Trophoblast cell (in vitro differentiated cells and primary cell): ENCODE results near the gene RGCC.

Experiments used
- DNase-seq, 2 donors: peaks; one replicate each; pipeline ENCODE4 v3.0.0-alpha.2; 2016
- H2AFZ ChIP-seq: 2 replicates; pipeline ENCODE4 v1.6.1; 2013; ENCODE audit warnings: low read length, moderate library complexity, mild to moderate bottlenecking; ENCODE audit not compliant: insufficient read depth, poor library complexity
- H2AK5ac ChIP-seq: 2 replicates; pipeline ENCODE4 v1.6.1; 2013; ENCODE audit warnings: mild to moderate bottlenecking, low read length
- H2BK120ac ChIP-seq: 2 replicates; pipeline ENCODE4 v1.6.1; 2013; ENCODE audit warnings: low read length, mild to moderate bottlenecking, moderate library complexity; ENCODE audit not compliant: insufficient read depth, poor library complexity
- H2BK12ac ChIP-seq: 2 replicates; pipeline ENCODE4 v1.6.1; 2013; ENCODE audit warnings: mild to moderate bottlenecking, low read length, moderate library complexity
- H2BK5ac ChIP-seq: 2 replicates; pipeline ENCODE4 v1.6.1; 2013; ENCODE audit warnings: low read length, low read depth, moderate library complexity, mild to moderate bottlenecking; ENCODE audit not compliant: poor library complexity
- H3K14ac ChIP-seq: 2 replicates; pipeline ENCODE4 v1.6.1; 2013; ENCODE audit warnings: mild to moderate bottlenecking, low read length
- H3K18ac ChIP-seq: 2 replicates; pipeline ENCODE4 v1.6.1; 2013; ENCODE audit warnings: mild to moderate bottlenecking, low read length
- H3K23ac ChIP-seq: 2 replicates; pipeline ENCODE4 v1.6.1; 2013; ENCODE audit warnings: low read length
- H3K27ac ChIP-seq: 2 replicates; pipeline ENCODE4 v1.5.1; 2013; ENCODE audit warnings: low read depth, mild to moderate bottlenecking, inconsistent platforms, low read length, moderate library complexity
- H3K27me3 ChIP-seq: 2 replicates; pipeline ENCODE4 v1.6.1; 2013; ENCODE audit warnings: inconsistent platforms, mild to moderate bottlenecking, low read length, moderate library complexity; ENCODE audit not compliant: insufficient read depth
- H3K36me3 ChIP-seq, 2 experiments: 1 replicate in 1 of 2; 2 replicates in 1 of 2; pipeline ENCODE4 v1.6.1; 2013; ENCODE audit warnings: low read length in 2 of 2, mild to moderate bottlenecking in 2 of 2, moderate library complexity in 1 of 2; ENCODE audit not compliant: insufficient read depth in 2 of 2, control insufficient read depth in 1 of 2
- H3K4ac ChIP-seq: 2 replicates; pipeline ENCODE4 v1.6.1; 2013; ENCODE audit warnings: low read depth, mild to moderate bottlenecking, low read length, moderate library complexity
- H3K4me1 ChIP-seq, 2 experiments: 1 replicate in 1 of 2; 2 replicates in 1 of 2; pipeline ENCODE4 v1.6.1; 2013; ENCODE audit warnings: low read length in 2 of 2, mild to moderate bottlenecking in 2 of 2, moderate library complexity in 1 of 2; ENCODE audit not compliant: insufficient read depth in 2 of 2, control insufficient read depth in 1 of 2
- H3K4me2 ChIP-seq: 2 replicates; pipeline ENCODE4 v1.6.1; 2013; ENCODE audit warnings: inconsistent platforms, mild to moderate bottlenecking, low read length, moderate library complexity
- H3K4me3 ChIP-seq: 2 replicates; pipeline ENCODE4 v1.5.1; 2013; ENCODE audit warnings: mild to moderate bottlenecking, low read depth, low read length, inconsistent platforms
- H3K79me1 ChIP-seq: one replicate; pipeline ENCODE4 v1.6.1; 2013; ENCODE audit warnings: low read length
- H3K79me2 ChIP-seq: 2 replicates; pipeline ENCODE4 v1.6.1; 2013; ENCODE audit warnings: low read length, mild to moderate bottlenecking; ENCODE audit not compliant: control insufficient read depth, insufficient read depth, poor library complexity
- H3K9ac ChIP-seq: 2 replicates; pipeline ENCODE4 v1.6.1; 2013; ENCODE audit warnings: mild to moderate bottlenecking, low read length
- H3K9me3 ChIP-seq: 2 replicates; pipeline ENCODE4 v1.6.1; 2013; ENCODE audit warnings: low read depth, mild to moderate bottlenecking, control low read depth, inconsistent platforms, low read length; ENCODE audit not compliant: insufficient read depth
- H4K12ac ChIP-seq: 2 replicates; pipeline ENCODE4 v1.6.1; 2013; ENCODE audit warnings: low read depth, mild to moderate bottlenecking, low read length, moderate library complexity
- H4K8ac ChIP-seq: 2 replicates; pipeline ENCODE4 v1.6.1; 2013; ENCODE audit warnings: low read depth, mild to moderate bottlenecking, low read length, moderate library complexity
- H4K91ac ChIP-seq: one replicate; pipeline ENCODE4 v1.6.1; 2013; ENCODE audit warnings: low read depth, mild to moderate bottlenecking, low read length, moderate library complexity
- WGBS: extraction: QIAGEN DNeasy Blood & Tissue Kit; methylation state at CpG from one replicate; pipeline ENCODE4 v1.1.7; 2013; ENCODE audit warnings: missing lambda C conversion rate; ENCODE audit not compliant: insufficient read length, insufficient coverage; ENCODE audit errors: extremely low coverage; 5-methylcytosine and 5-hydroxymethylcytosine counted together

Gene RGCC

GRCh38 chr13:41491436-41491835 is 34.1 kb downstream of the RGCC start:
- Histone ChIP-seq H4K8ac (no peak overlapping the region), H3K23ac (no peak overlapping the region), H3K27me3 (no peaks in the 10 kb centered on the region), H3K79me2 (no peaks in the 10 kb centered on the region), H2BK120ac (no peak overlapping the region), H3K9ac (no peak overlapping the region), H3K4me2 (no peak overlapping the region), H3K4me1 (peaks cover 5 to 14% of the 10 kb centered on the region in 2 experiments), H3K79me1 (peaks cover 3% of the 10 kb centered on the region), H3K4me3 (no peak overlapping the region), H2BK12ac (no peak overlapping the region), H3K14ac (no peak overlapping the region), H4K12ac (no peak overlapping the region), H2AFZ (no peak overlapping the region), H3K18ac (no peak overlapping the region), H2AK5ac (no peak overlapping the region), H3K9me3 (no peaks in the 10 kb centered on the region), H3K36me3 (no peaks in the 10 kb centered on the region), H3K4ac (no peak overlapping the region), H2BK5ac (no peak overlapping the region), H4K91ac (no peak overlapping the region), H3K27ac (no peak overlapping the region)
- DNase-seq = no peak

DNA sequence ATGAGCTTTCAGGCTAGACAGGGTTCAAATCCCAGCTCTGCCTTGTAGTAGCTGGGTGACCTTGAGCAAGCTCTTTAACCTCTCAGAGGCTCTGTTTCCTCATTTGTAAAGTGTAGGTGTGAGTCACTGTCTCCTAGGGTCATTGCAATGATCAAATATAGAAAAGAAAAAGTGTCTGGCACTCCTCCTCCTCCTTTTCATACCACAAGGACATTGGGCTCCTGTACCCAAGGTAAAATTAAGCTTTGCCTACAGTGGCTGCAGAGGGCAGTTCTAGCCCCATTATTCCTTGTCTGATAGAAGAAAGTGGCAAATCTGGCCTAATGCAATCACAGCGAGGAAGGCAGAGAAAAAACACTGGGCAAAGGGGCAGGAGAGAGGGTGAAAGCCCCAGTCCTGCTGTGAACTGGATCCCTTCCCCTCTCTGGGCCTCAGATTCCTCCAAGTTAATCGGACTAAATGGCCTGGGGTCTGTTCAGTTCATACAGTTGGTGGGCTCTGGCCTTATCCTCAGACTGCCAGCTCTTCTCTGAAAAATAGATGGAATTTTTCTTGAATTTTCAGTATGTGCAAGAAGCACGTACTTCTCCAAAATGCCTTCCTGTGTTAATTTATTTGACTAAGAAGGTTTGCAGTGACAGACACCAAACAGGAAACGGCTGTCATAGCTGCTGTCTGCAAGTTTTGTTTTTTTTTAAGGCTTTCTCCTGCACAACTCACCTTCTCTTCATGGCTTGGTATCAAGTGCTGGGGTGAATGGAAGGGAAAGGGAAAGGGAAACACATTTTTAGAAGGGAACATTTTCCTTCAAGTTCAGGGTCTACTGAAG is 35.3 kb downstream of the RGCC start:
- no peak overlapping the region for H3K23ac ChIP-seq
- H4K12ac ChIP-seq = no peak overlapping the region
- H3K79me1 ChIP-seq = peaks cover 3% of the 10 kb centered on the region
- H2BK12ac ChIP-seq = peak overlapping the region; percentile 23
- H3K4me2 ChIP-seq = peak overlapping the region; percentile 15
- no peak overlapping the region for H3K4ac ChIP-seq
- peak overlapping the region; percentile 55 for H4K91ac ChIP-seq
- H3K79me2 ChIP-seq = no peaks in the 10 kb centered on the region
- H4K8ac ChIP-seq = peak overlapping the region; percentile 58
- H3K9ac ChIP-seq = no peak overlapping the region
- no peak overlapping the region for H3K14ac ChIP-seq
- H3K27me3 ChIP-seq = no peaks in the 10 kb centered on the region
- no peaks in the 10 kb centered on the region for H3K9me3 ChIP-seq
- H3K27ac ChIP-seq = peak overlapping the region; percentile 53
- no peak overlapping the region for H2BK120ac ChIP-seq
- H2AK5ac ChIP-seq = no peak overlapping the region
- H3K4me3 ChIP-seq = no peak overlapping the region
- no peaks in the 10 kb centered on the region for H3K36me3 ChIP-seq
- H3K4me1 ChIP-seq = peaks cover 10 to 14% of the 10 kb centered on the region in 2 experiments
- peak in 1 of 2 donors; percentile 37 for DNase-seq
- no peak overlapping the region for H2AFZ ChIP-seq
- peak overlapping the region; percentile 61 for H2BK5ac ChIP-seq
- no peak overlapping the region for H3K18ac ChIP-seq
- no CpG with 5 or more reads among the region's 4 CpGs for WGBS

GRCh38 chr13:41494202-41494601 is 36.9 kb downstream of the RGCC start:
- H2BK120ac ChIP-seq = no peak overlapping the region
- no peaks in the 10 kb centered on the region for H3K27me3 ChIP-seq
- no peak overlapping the region for H3K18ac ChIP-seq
- H3K27ac ChIP-seq = no peak overlapping the region
- WGBS = no CpG with 5 or more reads among the region's 6 CpGs
- peaks cover 3% of the 10 kb centered on the region for H3K79me1 ChIP-seq
- no peak overlapping the region for H2BK5ac ChIP-seq
- H3K23ac ChIP-seq = no peak overlapping the region
- no peak overlapping the region for H4K8ac ChIP-seq
- H3K14ac ChIP-seq = no peak overlapping the region
- H3K4me1 ChIP-seq = peaks cover 10 to 14% of the 10 kb centered on the region in 2 experiments
- no peaks in the 10 kb centered on the region for H3K79me2 ChIP-seq
- no peak overlapping the region for H4K91ac ChIP-seq
- peak overlapping the region; percentile 23 for H2BK12ac ChIP-seq
- H3K9me3 ChIP-seq = no peaks in the 10 kb centered on the region
- H3K4me2 ChIP-seq = no peak overlapping the region
- no peak overlapping the region for H3K4me3 ChIP-seq
- H3K4ac ChIP-seq = no peak overlapping the region
- H3K36me3 ChIP-seq = no peaks in the 10 kb centered on the region
- DNase-seq = no peak
- H2AFZ ChIP-seq = no peak overlapping the region
- H4K12ac ChIP-seq = no peak overlapping the region
- no peak overlapping the region for H2AK5ac ChIP-seq
- no peak overlapping the region for H3K9ac ChIP-seq

- Histone ChIP-seq H3K79me1 (peaks cover 3% of the 10 kb centered on the region), H3K23ac (no peak overlapping the region), H3K4me3 (no peak overlapping the region), H3K14ac (no peak overlapping the region), H4K8ac (no peak overlapping the region), H2BK5ac (no peak overlapping the region), H3K18ac (no peak overlapping the region), H4K12ac (no peak overlapping the region), H3K4me1 (peaks cover 10 to 14% of the 10 kb centered on the region in 2 experiments), H2BK12ac (no peak overlapping the region), H3K27me3 (no peaks in the 10 kb centered on the region), H3K27ac (no peak overlapping the region), H2AK5ac (no peak overlapping the region), H3K4me2 (no peak overlapping the region), H3K36me3 (no peaks in the 10 kb centered on the region), H3K9me3 (no peaks in the 10 kb centered on the region), H2AFZ (no peak overlapping the region), H3K79me2 (no peaks in the 10 kb centered on the region), H4K91ac (no peak overlapping the region), H3K4ac (no peak overlapping the region), H3K9ac (no peak overlapping the region), H2BK120ac (no peak overlapping the region)
- DNase-seq = no peak
- WGBS = no CpG with 5 or more reads among the region's 5 CpGs
Measured at GRCh38 chr13:41495044-41495443, 37.7 kb downstream of the RGCC start.
